Brain pericyte (primary cell): ENCODE results near the gene PLEKHA4.
"Not testable (repeated sequence)": the region's sequence is repeated elsewhere in the genome, so short reads cannot be mapped to it uniquely, and the experiment has no call there.

Experiments
- DNase-seq: peaks from one replicate; pipeline ENCODE4 v3.0.0-alpha.2; 2012; ENCODE audit warnings: low read depth, low spot score

The PLEKHA4 gene

GRCh38 chr19:48799358-48800300 lies 68.8 kb downstream of the PLEKHA4 start:
- no peak for DNase-seq

- peak; percentile 69 for DNase-seq
These were observed 69.5 kb downstream of the PLEKHA4 start for GRCh38 chr19:48798937-48799336.

GRCh38 chr19:48797103-48797502 lies 71.3 kb downstream of the PLEKHA4 start:
- no peak for DNase-seq

GRCh38 chr19:48796298-48797083 lies 71.9 kb downstream of the PLEKHA4 start:
- DNase-seq = no peak

GRCh38 chr19:48795685-48796070 lies 72.7 kb downstream of the PLEKHA4 start:
- DNase-seq = no peak

GRCh38 chr19:48795055-48795684 lies 73.2 kb downstream of the PLEKHA4 start:
- DNase-seq = peak; percentile 88

GRCh38 chr19:48794291-48794690 lies 74.1 kb downstream of the PLEKHA4 start:
- DNase-seq = no peak

- DNase-seq = no peak
These were observed 75.1 kb downstream of the PLEKHA4 start for GRCh38 chr19:48793271-48793670.

- not testable (repeated sequence) for DNase-seq
These were observed 81.1 kb downstream of the PLEKHA4 start for GRCh38 chr19:48787331-48787730.
